Loucy (cell line): ENCODE data around the gene GPRC5C.

Experiments used
- CTCF ChIP-seq: fragments of 200-600 bp; sonication (generic); conservative IDR thresholded peaks from 2 replicates; pipeline ENCODE4 v1.5.1; 2014; ENCODE audit warnings: mild to moderate bottlenecking, antibody characterized with exemption, low read length
- EZH2phosphoT487 ChIP-seq: fragments of 200-600 bp; IDR thresholded peaks from 2 replicates; pipeline ENCODE4 v1.6.1; 2018; ENCODE audit warnings: antibody characterized with exemption, mild to moderate bottlenecking, moderate library complexity, borderline replicate concordance

DNA sequence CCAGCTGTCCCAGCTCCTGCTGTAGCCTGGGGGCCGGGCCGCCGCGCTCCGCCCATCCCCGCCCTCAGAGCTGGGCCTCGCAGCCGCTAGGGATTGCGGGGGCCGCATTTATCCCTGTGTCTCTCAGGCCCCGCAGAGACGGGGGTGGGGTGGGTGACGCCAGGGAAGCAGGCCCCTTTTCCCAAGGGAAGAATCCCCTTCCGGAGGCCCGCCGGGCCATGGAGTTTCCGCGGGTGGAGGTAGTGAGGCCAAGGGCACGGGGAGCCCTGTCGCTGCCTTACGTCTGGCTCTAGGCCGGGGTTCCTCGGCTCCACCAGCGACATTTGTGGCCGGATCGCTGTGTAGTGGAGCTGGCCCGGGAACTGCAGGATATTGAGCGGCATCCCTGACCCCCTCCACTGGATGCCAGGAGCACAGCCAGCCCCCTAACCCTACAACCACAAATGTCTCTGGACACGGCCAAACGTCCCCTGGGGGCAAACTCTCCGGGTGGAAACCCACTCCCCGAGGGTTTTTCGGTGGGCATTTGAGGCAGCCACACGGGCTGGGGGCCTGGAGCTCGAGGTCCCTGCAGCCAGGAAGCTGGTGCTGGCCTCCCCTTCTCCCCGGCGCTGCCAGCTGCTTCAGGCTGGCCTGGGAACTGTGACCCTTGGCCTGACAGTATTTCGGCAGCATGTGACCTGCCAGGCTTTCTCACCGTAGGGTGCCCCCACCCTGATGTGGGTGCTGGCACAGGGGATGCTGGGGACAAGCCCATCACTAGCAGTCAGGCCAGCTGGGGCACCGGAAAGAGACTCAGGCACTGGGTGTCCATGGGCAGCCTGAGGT, 22.5 kb downstream of the GPRC5C start:
- TF ChIP-seq CTCF (no peak), EZH2phosphoT487 (no peak)
